ENCODE data around the gene FGFR3.

- TF ChIP-seq RFX5 (IDR thresholded peaks at IDR 0.05; ENCODE audit: low read depth, low read length) (no peak), CHD1 (IDR thresholded peaks at IDR 0.05; ENCODE audit: low read depth, low read length) (no peak), BHLHE40 (IDR thresholded peaks at IDR 0.05; ENCODE audit: low read depth, low read length) (no peak), RCOR1 (IDR thresholded peaks at IDR 0.05; ENCODE audit: insufficient replicate concordance, low read length) (no peak), SMC3 (IDR thresholded peaks at IDR 0.05; ENCODE audit: low read depth, low read length) (no peak)
- TF ChIP-seq, protein P1, sequence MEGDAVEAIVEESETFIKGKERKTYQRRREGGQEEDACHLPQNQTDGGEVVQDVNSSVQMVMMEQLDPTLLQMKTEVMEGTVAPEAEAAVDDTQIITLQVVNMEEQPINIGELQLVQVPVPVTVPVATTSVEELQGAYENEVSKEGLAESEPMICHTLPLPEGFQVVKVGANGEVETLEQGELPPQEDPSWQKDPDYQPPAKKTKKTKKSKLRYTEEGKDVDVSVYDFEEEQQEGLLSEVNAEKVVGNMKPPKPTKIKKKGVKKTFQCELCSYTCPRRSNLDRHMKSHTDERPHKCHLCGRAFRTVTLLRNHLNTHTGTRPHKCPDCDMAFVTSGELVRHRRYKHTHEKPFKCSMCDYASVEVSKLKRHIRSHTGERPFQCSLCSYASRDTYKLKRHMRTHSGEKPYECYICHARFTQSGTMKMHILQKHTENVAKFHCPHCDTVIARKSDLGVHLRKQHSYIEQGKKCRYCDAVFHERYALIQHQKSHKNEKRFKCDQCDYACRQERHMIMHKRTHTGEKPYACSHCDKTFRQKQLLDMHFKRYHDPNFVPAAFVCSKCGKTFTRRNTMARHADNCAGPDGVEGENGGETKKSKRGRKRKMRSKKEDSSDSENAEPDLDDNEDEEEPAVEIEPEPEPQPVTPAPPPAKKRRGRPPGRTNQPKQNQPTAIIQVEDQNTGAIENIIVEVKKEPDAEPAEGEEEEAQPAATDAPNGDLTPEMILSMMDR (conservative IDR thresholded peaks at IDR 0.05; ENCODE audit: low read depth, low read length), result no peak
Measured at GRCh38 chr4:1804638-1805492, 11.8 kb downstream of the FGFR3 start.
